Esophagus muscularis mucosa (tissue), 4 donors: ENCODE measurements around the gene MYO1E. TPM values are rescaled to one million over a fixed set of nuclear protein-coding genes. Genes with fewer than 3 reads are reported as not detected.
A peak's percentile ranks its signal among the peaks of the same experiment; 100 is the strongest.

Experiments
- DNase-seq: peaks from one replicate; pipeline ENCODE4 v3.0.0-alpha.2; 2017; ENCODE audit errors: extremely low spot score
- H3K27ac ChIP-seq, 4 donors: fragments of 200-600 bp; sonication (generic); replicated peaks in 1 of 4; 1 replicate in 3 of 4; 2 replicates in 1 of 4; pipeline ENCODE4 v1.5.1; 2016 to 2019; ENCODE audit warnings: mild to moderate bottlenecking in 1 of 4
- H3K27me3 ChIP-seq, 4 donors: fragments of 200-600 bp; sonication (generic); one replicate each; pipeline versions ENCODE4 v1.5.1 to v1.6.0; 2016 to 2019
- H3K36me3 ChIP-seq, 4 donors: fragments of 200-600 bp; sonication (generic); one replicate each; pipeline ENCODE4 v1.5.1; 2016 to 2019
- H3K4me1 ChIP-seq, 4 donors: fragments of 200-600 bp; sonication (generic); one replicate each; pipeline ENCODE4 v1.5.1; 2016 to 2019
- H3K4me3 ChIP-seq, 4 donors: fragments of 200-600 bp; sonication (generic); 1 replicate in 2 of 4; 2 replicates in 2 of 4; pipeline ENCODE4 v1.5.1; 2016 to 2019; ENCODE audit warnings: mild to moderate bottlenecking in 4 of 4, moderate library complexity in 1 of 4
- H3K9me3 ChIP-seq, 4 donors: fragments of 200-600 bp; sonication (generic); 1 replicate in 3 of 4; 2 replicates in 1 of 4; pipeline ENCODE4 v1.5.1; 2016 to 2019
- EP300 ChIP-seq: sonication (generic); formaldehyde crosslinking; IDR thresholded peaks from one replicate; pipeline ENCODE4 v1.6.1; 2017; ENCODE audit warnings: antibody characterized with exemption
- POLR2A ChIP-seq: fragments of 450-650 bp; IDR thresholded peaks from one replicate; pipeline ENCODE4 v1.6.1; 2017; ENCODE audit warnings: antibody characterized with exemption, moderate library complexity, mild to moderate bottlenecking, low read depth
- POLR2AphosphoS5 ChIP-seq, 2 donors: sonication (generic); formaldehyde crosslinking; IDR thresholded peaks; one replicate each; pipeline ENCODE4 v1.6.1; 2017; ENCODE audit warnings: antibody characterized with exemption in 2 of 2
- WGBS: methylation state at CpG from one replicate; pipeline ENCODE4 v1.1.5; 2018; 5-methylcytosine and 5-hydroxymethylcytosine counted together
- intact Hi-C: fragments of 100-400 bp; cut with DNase I; formaldehyde crosslinking; loops from one replicate; pipeline ENCODE4 v1.15.1; 2023
- total RNA-seq, 4 donors: library from RNA; depleted of rRNA; stranded (reverse); fragments of >200 nt; gene quantifications; one replicate each; pipeline versions ENCODE4 v1.1.0 to v1.2.1, GENCODE V29; 2016
- TF ChIP-seq, protein P1 (sequence below), 3 experiments: fragments of 200-600 bp in 2 of 3; fragments of 450-650 bp in 1 of 3; sonication (generic) in 2 of 3; IDR thresholded peaks; one replicate each; pipeline ENCODE4 v1.5.1; 2017 to 2019; ENCODE audit warnings: antibody characterized with exemption in 3 of 3, mild to moderate bottlenecking in 2 of 3, moderate library complexity in 1 of 3

MYO1E gene
- total RNA-seq, 4 donors from 2014 or later: 32.7 to 39.9 (median 37.6) TPM

DNA sequence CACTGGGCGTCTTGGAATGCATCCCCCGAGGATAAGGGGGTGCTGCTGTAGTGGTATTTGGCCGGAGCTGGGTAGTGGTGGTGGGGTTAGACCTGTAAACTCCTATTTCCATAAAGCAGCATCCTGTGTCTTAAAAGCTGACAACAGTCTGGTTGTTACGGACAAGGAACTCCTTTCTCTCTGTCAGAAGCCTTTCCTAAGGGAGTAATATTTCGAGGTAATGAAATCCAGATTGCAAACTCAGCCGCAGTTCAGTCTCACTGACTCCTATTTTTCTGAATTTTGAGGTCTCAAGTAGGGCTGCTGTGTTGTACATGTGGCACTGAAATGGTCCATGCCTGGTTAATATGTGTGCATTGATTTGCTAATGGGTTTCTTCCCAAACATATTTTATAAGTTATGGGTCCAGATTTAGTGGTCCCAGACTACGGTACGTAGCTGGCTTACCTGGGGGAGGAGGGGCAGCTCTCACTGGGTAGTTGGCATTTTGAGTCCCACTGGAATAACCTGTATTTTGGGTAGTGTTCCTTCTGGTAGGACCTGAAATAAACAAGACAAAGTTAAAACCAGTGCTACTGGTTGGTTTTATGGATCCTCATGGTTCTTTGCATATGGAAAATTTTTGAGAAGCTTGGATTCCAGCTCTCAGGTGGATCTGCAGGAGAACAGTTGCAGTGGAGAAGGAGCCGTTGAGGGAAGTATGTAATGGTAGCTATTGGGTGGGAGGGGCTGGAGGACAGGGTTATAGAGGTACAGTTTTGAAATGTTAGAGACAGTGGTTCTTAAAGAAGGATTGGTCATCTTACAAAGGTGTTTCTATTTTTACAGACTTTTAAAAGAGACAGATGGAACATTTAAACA lies 214.6 kb downstream of the MYO1E start:
- intact Hi-C loops: no loop called here
- 92% methylated on average over 9 of the region's 9 CpGs for WGBS
- H3K36me3 ChIP-seq: peaks cover 38 to 97% (median 75%) of the 10 kb centered on the region in 4 donors

DNA sequence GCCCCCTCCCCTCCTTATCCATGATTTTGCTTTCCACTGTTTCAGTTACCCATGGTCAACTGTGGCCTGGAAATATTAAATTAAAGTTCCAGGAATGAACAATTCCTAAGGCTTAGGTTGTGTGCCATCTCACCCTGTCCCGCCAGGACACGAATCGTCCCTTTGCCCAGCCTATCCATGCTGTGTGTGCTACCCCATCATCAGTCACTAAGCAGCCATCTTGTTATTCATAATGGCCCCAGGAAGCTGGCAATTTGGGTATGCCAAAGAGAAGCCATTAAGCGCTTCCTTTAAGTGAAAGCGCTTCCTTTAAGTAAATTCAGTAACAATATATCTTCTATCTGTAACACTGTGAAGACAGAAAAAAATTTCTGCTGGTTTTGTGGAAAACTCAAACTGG lies 215.3 kb downstream of the MYO1E start:
- intact Hi-C loops: no loop called here
- DNase-seq: no peak
- 99% methylated on average over 5 of the region's 5 CpGs for WGBS
- no peak overlapping the region for H3K4me3 ChIP-seq
- no peak overlapping the region for H3K27ac ChIP-seq
- TF ChIP-seq POLR2A: no peak
- TF ChIP-seq EP300: no peak
- no peak for TF ChIP-seq POLR2AphosphoS5 (IDR thresholded peaks at IDR 0.05)
- peaks cover 45 to 97% (median 75%) of the 10 kb centered on the region in 4 donors for H3K36me3 ChIP-seq
- no peaks in the 10 kb centered on the region for H3K27me3 ChIP-seq
- peaks cover 0 to 12% (median 8%) of the 10 kb centered on the region in 4 donors for H3K4me1 ChIP-seq
- no peaks in the 10 kb centered on the region for H3K9me3 ChIP-seq

More for the DNA sequence above, 214.6 kb downstream of the MYO1E start:
- H3K4me1 ChIP-seq: peaks cover 0 to 12% (median 8%) of the 10 kb centered on the region in 4 donors
- H3K9me3 ChIP-seq: no peaks in the 10 kb centered on the region
- DNase-seq: no peak
- no peaks in the 10 kb centered on the region for H3K27me3 ChIP-seq
- no peak overlapping the region for H3K4me3 ChIP-seq
- no peak overlapping the region for H3K27ac ChIP-seq
- TF ChIP-seq, protein P1, sequence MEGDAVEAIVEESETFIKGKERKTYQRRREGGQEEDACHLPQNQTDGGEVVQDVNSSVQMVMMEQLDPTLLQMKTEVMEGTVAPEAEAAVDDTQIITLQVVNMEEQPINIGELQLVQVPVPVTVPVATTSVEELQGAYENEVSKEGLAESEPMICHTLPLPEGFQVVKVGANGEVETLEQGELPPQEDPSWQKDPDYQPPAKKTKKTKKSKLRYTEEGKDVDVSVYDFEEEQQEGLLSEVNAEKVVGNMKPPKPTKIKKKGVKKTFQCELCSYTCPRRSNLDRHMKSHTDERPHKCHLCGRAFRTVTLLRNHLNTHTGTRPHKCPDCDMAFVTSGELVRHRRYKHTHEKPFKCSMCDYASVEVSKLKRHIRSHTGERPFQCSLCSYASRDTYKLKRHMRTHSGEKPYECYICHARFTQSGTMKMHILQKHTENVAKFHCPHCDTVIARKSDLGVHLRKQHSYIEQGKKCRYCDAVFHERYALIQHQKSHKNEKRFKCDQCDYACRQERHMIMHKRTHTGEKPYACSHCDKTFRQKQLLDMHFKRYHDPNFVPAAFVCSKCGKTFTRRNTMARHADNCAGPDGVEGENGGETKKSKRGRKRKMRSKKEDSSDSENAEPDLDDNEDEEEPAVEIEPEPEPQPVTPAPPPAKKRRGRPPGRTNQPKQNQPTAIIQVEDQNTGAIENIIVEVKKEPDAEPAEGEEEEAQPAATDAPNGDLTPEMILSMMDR (IDR thresholded peaks at IDR 0.05): no peak
- no peak for TF ChIP-seq POLR2A
- TF ChIP-seq EP300: no peak
- TF ChIP-seq POLR2AphosphoS5 (IDR thresholded peaks at IDR 0.05): no peak

DNA sequence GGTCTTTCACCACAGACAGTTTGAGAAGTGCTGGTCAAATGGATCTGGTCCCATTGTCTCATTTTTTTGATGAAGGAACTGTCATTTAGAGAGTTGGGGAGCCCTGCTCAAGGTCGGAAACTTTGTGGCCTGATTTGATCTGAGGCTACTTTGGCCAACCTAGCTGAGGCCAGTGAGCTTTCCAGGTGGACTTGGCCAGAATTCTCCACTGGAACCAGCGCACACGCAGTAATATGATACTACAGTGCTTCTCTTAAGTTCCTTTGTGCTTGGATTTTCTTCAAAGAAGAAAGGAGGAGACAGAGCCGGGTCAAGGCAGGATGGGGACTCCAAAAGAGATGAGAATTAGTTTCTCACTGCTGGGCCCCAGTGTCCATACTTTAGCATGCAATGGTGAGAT lies 217.2 kb downstream of the MYO1E start:
- H3K9me3 ChIP-seq: no peaks in the 10 kb centered on the region
- H3K27me3 ChIP-seq: no peaks in the 10 kb centered on the region
- no peak overlapping the region for H3K27ac ChIP-seq
- peaks cover 33 to 98% (median 72%) of the 10 kb centered on the region in 4 donors for H3K36me3 ChIP-seq
- no peak for DNase-seq
- intact Hi-C loops: no loop called here
- TF ChIP-seq, protein P1 (IDR thresholded peaks at IDR 0.05): no peak
- TF ChIP-seq POLR2AphosphoS5 (IDR thresholded peaks at IDR 0.05): no peak
- TF ChIP-seq EP300: no peak
- TF ChIP-seq POLR2A: no peak
- H3K4me1 ChIP-seq: peaks cover 0 to 13% (median 10%) of the 10 kb centered on the region in 4 donors
- WGBS: 82% methylated on average over 4 of the region's 4 CpGs
- no peak overlapping the region for H3K4me3 ChIP-seq

DNA sequence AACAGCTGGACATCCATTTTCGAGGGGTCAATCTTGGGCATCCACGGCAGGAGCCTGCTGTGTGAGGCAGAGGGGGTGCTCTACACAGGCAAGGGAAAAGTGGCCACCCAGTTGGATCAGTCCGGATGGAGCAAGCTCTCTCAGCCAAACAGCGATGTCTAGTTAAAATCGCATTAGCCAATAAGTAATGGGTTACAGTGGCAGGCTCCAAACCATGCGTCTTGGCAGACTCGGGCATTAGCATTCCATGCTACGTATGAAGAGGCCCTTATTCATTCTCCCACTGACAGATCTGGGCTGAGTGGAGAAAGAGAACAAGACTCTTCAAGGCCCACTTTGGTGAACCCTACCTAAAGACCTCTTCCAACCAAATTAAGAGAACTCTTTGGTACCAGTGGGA lies 218.4 kb downstream of the MYO1E start:
- Histone ChIP-seq H3K4me1 (peaks cover 0 to 24% (median 20%) of the 10 kb centered on the region in 4 donors), H3K27ac (no peak overlapping the region), H3K4me3 (no peak overlapping the region), H3K9me3 (no peaks in the 10 kb centered on the region), H3K36me3 (peaks cover 33 to 98% (median 73%) of the 10 kb centered on the region in 4 donors), H3K27me3 (no peaks in the 10 kb centered on the region)
- WGBS: 91% methylated on average over 6 of the region's 8 CpGs
- peak in 1 of 2 donors; percentile 61 for TF ChIP-seq POLR2AphosphoS5 (IDR thresholded peaks at IDR 0.05)
- TF ChIP-seq, protein P1 (IDR thresholded peaks at IDR 0.05): no peak
- DNase-seq: no peak
- intact Hi-C loops: no loop called here

DNA sequence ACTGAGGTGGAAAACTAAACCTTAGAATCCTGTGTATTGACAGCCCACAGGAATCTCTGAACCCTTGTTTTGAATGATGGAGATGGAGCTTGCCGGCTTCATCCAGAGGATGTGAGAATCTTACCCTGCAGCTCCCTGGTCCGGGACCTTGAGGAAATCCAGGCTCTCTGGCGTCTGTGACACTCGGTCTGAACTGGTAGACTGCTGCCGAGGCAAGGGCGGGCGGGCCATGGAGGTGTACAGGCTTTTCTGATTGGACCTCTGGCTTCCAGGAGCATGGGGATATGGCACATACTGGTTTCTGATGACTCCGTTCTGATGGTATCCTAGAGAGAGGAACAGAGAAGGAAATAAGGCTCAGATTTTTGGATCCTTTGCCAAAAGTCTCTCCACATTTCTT lies 219.2 kb downstream of the MYO1E start:
- TF ChIP-seq POLR2AphosphoS5 (IDR thresholded peaks at IDR 0.05): no peak
- TF ChIP-seq POLR2A: no peak
- TF ChIP-seq EP300: no peak
- TF ChIP-seq, protein P1 (IDR thresholded peaks at IDR 0.05): no peak
- no peak overlapping the region for H3K4me3 ChIP-seq
- no peak for DNase-seq
- H3K4me1 ChIP-seq: peaks cover 0 to 29% (median 24%) of the 10 kb centered on the region in 4 donors
- no peak overlapping the region for H3K27ac ChIP-seq
- peaks cover 27 to 96% (median 66%) of the 10 kb centered on the region in 4 donors for H3K36me3 ChIP-seq
- 90% methylated on average over 8 of the region's 8 CpGs for WGBS
- no peaks in the 10 kb centered on the region for H3K9me3 ChIP-seq
- intact Hi-C loops: no loop called here
- H3K27me3 ChIP-seq: no peaks in the 10 kb centered on the region
